Measurements from ENCODE around the gene LMF2. TPM values are rescaled to one million over a fixed set of nuclear protein-coding genes. Genes with fewer than 3 reads are reported as not detected.

The LMF2 gene
- total RNA-seq, 1 donor from 2014 or later = 57.0 TPM

DNA sequence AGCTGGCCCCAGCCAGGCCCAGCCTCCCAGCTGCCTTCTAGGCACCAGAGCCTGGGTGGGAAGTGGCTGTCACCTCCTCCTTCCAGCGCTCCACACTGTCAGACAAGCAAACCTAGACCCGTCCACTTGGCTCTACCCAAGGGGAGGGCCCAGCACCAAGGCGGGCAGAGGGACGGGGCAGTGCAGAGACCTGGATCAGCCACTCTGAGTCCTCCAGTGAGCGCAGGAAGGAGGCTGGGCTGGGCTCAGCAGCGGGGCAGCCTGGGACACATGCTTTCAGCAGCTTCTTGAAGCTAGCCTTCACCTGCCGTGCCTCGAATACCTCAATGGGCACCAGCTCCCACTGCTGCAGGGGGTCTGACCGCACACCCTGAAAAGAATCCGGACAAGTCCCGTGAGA, 51.5 kb downstream of the LMF2 start:
- no peaks in the 10 kb centered on the region for H3K27me3 ChIP-seq
- DNase-seq (ENCODE audit: extremely low spot score in 2 of 2) = no peak
- H3K36me3 ChIP-seq = peaks cover 0 to 78% of the 10 kb centered on the region in 2 donors
- H3K4me3 ChIP-seq = no peak overlapping the region
- H3K4me1 ChIP-seq = no peaks in the 10 kb centered on the region
- TF ChIP-seq POLR2AphosphoS5 (IDR thresholded peaks at IDR 0.05; ENCODE audit: insufficient read depth in 1 of 2, low read depth in 1 of 2) (no peak), POLR2A (IDR thresholded peaks at IDR 0.05) (no peak)
- TF ChIP-seq, protein P1, sequence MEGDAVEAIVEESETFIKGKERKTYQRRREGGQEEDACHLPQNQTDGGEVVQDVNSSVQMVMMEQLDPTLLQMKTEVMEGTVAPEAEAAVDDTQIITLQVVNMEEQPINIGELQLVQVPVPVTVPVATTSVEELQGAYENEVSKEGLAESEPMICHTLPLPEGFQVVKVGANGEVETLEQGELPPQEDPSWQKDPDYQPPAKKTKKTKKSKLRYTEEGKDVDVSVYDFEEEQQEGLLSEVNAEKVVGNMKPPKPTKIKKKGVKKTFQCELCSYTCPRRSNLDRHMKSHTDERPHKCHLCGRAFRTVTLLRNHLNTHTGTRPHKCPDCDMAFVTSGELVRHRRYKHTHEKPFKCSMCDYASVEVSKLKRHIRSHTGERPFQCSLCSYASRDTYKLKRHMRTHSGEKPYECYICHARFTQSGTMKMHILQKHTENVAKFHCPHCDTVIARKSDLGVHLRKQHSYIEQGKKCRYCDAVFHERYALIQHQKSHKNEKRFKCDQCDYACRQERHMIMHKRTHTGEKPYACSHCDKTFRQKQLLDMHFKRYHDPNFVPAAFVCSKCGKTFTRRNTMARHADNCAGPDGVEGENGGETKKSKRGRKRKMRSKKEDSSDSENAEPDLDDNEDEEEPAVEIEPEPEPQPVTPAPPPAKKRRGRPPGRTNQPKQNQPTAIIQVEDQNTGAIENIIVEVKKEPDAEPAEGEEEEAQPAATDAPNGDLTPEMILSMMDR (IDR thresholded peaks at IDR 0.05) = no peak
- no peak overlapping the region for H3K27ac ChIP-seq
- intact Hi-C loops (cut with DNase I) = no loop called here
- H3K9me3 ChIP-seq = no peaks in the 10 kb centered on the region

DNA sequence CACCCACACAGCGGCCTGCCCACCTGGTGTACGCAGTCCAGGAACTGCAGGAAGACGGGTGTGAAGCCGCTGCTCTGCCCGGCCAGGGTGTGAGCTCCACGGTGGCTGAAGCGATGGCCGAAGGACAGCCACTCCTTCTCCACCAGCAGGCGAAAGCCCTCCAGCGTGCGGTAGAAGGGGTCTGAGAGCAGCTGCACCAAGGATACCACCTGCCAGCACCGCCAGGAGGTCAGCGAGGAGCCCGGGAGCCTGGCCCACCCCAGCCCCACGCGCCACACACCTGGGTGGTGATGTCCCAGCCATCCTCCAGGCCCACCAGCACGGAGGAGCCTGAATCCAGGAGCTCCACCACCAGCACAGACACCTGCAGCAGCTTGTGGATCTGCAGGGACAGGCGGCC, 52.3 kb downstream of the LMF2 start:
- no peak for TF ChIP-seq POLR2A (IDR thresholded peaks at IDR 0.05)
- TF ChIP-seq POLR2AphosphoS5 (IDR thresholded peaks at IDR 0.05; ENCODE audit: insufficient read depth in 1 of 2, low read depth in 1 of 2) = no peak
- TF ChIP-seq, protein P1 (IDR thresholded peaks at IDR 0.05) = no peak
- peaks cover 0 to 72% of the 10 kb centered on the region in 2 donors for H3K36me3 ChIP-seq
- H3K9me3 ChIP-seq = no peaks in the 10 kb centered on the region
- H3K4me3 ChIP-seq = no peak overlapping the region
- no peak overlapping the region for H3K27ac ChIP-seq
- H3K27me3 ChIP-seq = no peaks in the 10 kb centered on the region
- no peak for DNase-seq (ENCODE audit: extremely low spot score in 2 of 2)
- no peaks in the 10 kb centered on the region for H3K4me1 ChIP-seq
- intact Hi-C loops (cut with DNase I) = no loop called here

DNA sequence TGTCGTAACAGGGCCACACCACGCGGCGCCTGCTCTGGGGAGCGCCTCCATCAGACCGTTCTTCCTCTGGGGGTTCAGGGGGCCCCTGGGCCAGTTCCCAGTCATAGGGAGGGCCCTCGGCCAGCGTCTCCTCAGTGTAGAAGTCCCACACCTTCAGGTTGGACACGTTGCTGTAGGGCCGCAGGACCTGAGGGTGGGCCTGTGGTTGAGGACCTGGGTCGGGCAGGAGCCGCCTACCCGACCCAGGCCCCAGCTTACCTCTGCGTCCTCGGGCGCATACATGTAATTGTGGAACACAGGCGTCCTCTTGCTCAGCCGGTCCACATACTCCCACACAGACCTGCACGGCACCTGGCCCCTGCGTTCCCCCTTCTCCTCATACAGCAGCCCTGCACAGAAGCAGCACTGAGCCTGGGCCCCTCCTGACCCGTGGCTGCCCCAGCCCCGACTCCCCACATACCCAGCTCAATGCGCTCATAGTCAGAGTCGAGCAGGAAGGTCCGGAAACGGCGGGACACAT, 52.9 kb downstream of the LMF2 start:
- H3K4me3 ChIP-seq = no peak overlapping the region
- intact Hi-C loops (cut with DNase I) = no loop called here
- H3K4me1 ChIP-seq = no peaks in the 10 kb centered on the region
- no peak overlapping the region for H3K27ac ChIP-seq
- H3K9me3 ChIP-seq = no peaks in the 10 kb centered on the region
- no peaks in the 10 kb centered on the region for H3K27me3 ChIP-seq
- H3K36me3 ChIP-seq = peaks cover 0 to 71% of the 10 kb centered on the region in 2 donors
- TF ChIP-seq POLR2A (IDR thresholded peaks at IDR 0.05) (no peak), POLR2AphosphoS5 (IDR thresholded peaks at IDR 0.05; ENCODE audit: insufficient read depth in 1 of 2, low read depth in 1 of 2) (no peak)
- TF ChIP-seq, protein P1 (IDR thresholded peaks at IDR 0.05) = no peak
- no peak for DNase-seq (ENCODE audit: extremely low spot score in 2 of 2)

Other genes with a start within 250 kb of the LMF2 start
- gene MAPK12, start 246.0 kb downstream of the LMF2 start, total RNA-seq = 15.0 TPM
- 7.4 TPM for gene MAPK11, start 237.3 kb downstream of the LMF2 start, total RNA-seq
- 180 TPM for gene PLXNB2, start 200.1 kb downstream of the LMF2 start, total RNA-seq
- 2.7 TPM for gene DENND6B, start 180.7 kb downstream of the LMF2 start, total RNA-seq
- gene PPP6R2, start 164.4 kb downstream of the LMF2 start, total RNA-seq = 49.1 TPM
- 37.3 TPM for gene SBF1, start 32.7 kb downstream of the LMF2 start, total RNA-seq
- gene ADM2, start 26.2 kb downstream of the LMF2 start, total RNA-seq = not detected
- gene MIOX, start 20.8 kb downstream of the LMF2 start, total RNA-seq = not detected
- gene NCAPH2, start 522 bp upstream of the LMF2 start, total RNA-seq = 45.7 TPM
- gene SCO2, start 17.9 kb upstream of the LMF2 start, total RNA-seq = 25.0 TPM
- 82.0 TPM for gene TYMP, start 22.3 kb upstream of the LMF2 start, total RNA-seq
- 0.49 TPM for gene KLHDC7B, start 38.2 kb upstream of the LMF2 start, total RNA-seq
- not detected for gene SYCE3, start 55.2 kb upstream of the LMF2 start, total RNA-seq
- 29.2 TPM for gene CPT1B, start 70.7 kb upstream of the LMF2 start, total RNA-seq
- gene CHKB, start 75.1 kb upstream of the LMF2 start, total RNA-seq = 51.6 TPM
- 3.2 TPM for gene MAPK8IP2, start 93.1 kb upstream of the LMF2 start, total RNA-seq
- gene ARSA, start 120.5 kb upstream of the LMF2 start, total RNA-seq = 44.2 TPM
- gene SHANK3, start 165.1 kb upstream of the LMF2 start, total RNA-seq = 20.4 TPM
- gene ACR, start 230.5 kb upstream of the LMF2 start, total RNA-seq = not detected